HepG2 (cell line): ENCODE measurements around the gene CALML5. TPM values are rescaled to one million over a fixed set of nuclear protein-coding genes. Genes with fewer than 3 reads are reported as not detected.

ENCODE experiments used
- BATF2 ChIP-seq: sonication (generic); formaldehyde crosslinking; IDR thresholded peaks from 2 replicates; pipeline ENCODE4 v1.8.0; 2022; ENCODE audit warnings: mild to moderate bottlenecking, missing genetic modification reagents, moderate library complexity
- BRD4 ChIP-seq: sonication (generic); formaldehyde crosslinking; IDR thresholded peaks from 2 replicates; pipeline ENCODE4 v1.4.0; 2020; ENCODE audit warnings: missing genetic modification reagents
- CREM ChIP-seq, 2 experiments: sonication (generic) in 1 of 2; formaldehyde crosslinking in 1 of 2; IDR thresholded peaks; 2 replicates each; pipeline versions ENCODE4 v1.4.0 to v1.6.1; 2016 to 2020; ENCODE audit warnings: antibody characterized with exemption in 1 of 2, mild to moderate bottlenecking in 1 of 2, missing genetic modification reagents in 1 of 2
- DBP ChIP-seq: sonication (generic); formaldehyde crosslinking; IDR thresholded peaks from 2 replicates; pipeline ENCODE4 v1.4.0; 2020; ENCODE audit warnings: missing genetic modification reagents; ENCODE audit errors: not compliant biosample characterization
- EEA1 ChIP-seq: sonication (generic); formaldehyde crosslinking; IDR thresholded peaks from 2 replicates; pipeline ENCODE4 v1.5.1; 2020; ENCODE audit warnings: mild to moderate bottlenecking, missing genetic modification reagents, borderline replicate concordance
- FOXJ3 ChIP-seq: sonication (generic); formaldehyde crosslinking; IDR thresholded peaks from 2 replicates; pipeline ENCODE4 v1.4.0; 2020; ENCODE audit warnings: missing genetic modification reagents, mild to moderate bottlenecking, borderline replicate concordance
- HDAC2 ChIP-seq: sonication (generic); formaldehyde crosslinking; IDR thresholded peaks from 2 replicates; pipeline ENCODE4 v1.4.0; 2020; ENCODE audit warnings: missing genetic modification reagents
- IKZF1 ChIP-seq: fragments of 450-650 bp; IDR thresholded peaks from 2 replicates; pipeline ENCODE4 v1.7.1; 2016
- JUN ChIP-seq: sonication (generic); formaldehyde crosslinking; IDR thresholded peaks from 2 replicates; pipeline ENCODE4 v1.4.0; 2020; ENCODE audit warnings: mild to moderate bottlenecking, missing genetic modification reagents
- KDM5A ChIP-seq: fragments of 200-600 bp; sonication (generic); IDR thresholded peaks from 2 replicates; pipeline ENCODE4 v1.7.0; 2018; ENCODE audit warnings: antibody characterized with exemption, mild to moderate bottlenecking, low read length, borderline replicate concordance
- RFXAP ChIP-seq: sonication (generic); formaldehyde crosslinking; IDR thresholded peaks from 2 replicates; pipeline ENCODE4 v1.4.0; 2020; ENCODE audit warnings: missing genetic modification reagents, borderline replicate concordance
- TBL1XR1 ChIP-seq: fragments of 150-350 bp; IDR thresholded peaks from 2 replicates; pipeline ENCODE4 v1.6.1; 2014; ENCODE audit warnings: borderline replicate concordance, low read length; ENCODE audit not compliant: partially characterized antibody
- TFDP2 ChIP-seq: sonication (generic); formaldehyde crosslinking; IDR thresholded peaks from 2 replicates; pipeline ENCODE4 v1.4.0; 2020; ENCODE audit warnings: missing genetic modification reagents
- ZBTB1 ChIP-seq: sonication (generic); formaldehyde crosslinking; IDR thresholded peaks from 2 replicates; pipeline ENCODE4 v1.4.0; 2020; ENCODE audit warnings: missing genetic modification reagents, borderline replicate concordance
- ZBTB40 ChIP-seq, 2 experiments: fragments of 450-650 bp in 1 of 2; sonication (generic) in 1 of 2; formaldehyde crosslinking in 1 of 2; IDR thresholded peaks; 2 replicates each; pipeline versions ENCODE4 v1.6.1 to v1.8.0; 2016 to 2022; ENCODE audit warnings: antibody characterized with exemption in 1 of 2, mild to moderate bottlenecking in 1 of 2, missing genetic modification reagents in 1 of 2
- ZNF20 ChIP-seq: sonication (generic); formaldehyde crosslinking; IDR thresholded peaks from 2 replicates; pipeline ENCODE4 v1.4.0; 2020; ENCODE audit warnings: mild to moderate bottlenecking, moderate library complexity, missing genetic modification reagents
- ZNF251 ChIP-seq: sonication (generic); formaldehyde crosslinking; IDR thresholded peaks from 2 replicates; pipeline ENCODE4 v1.9.0; 2021; ENCODE audit warnings: mild to moderate bottlenecking, missing genetic modification reagents
- polyA plus RNA-seq, 8 experiments: library from polyadenylated mRNA; depleted of rRNA in 3 of 8; stranded (reverse) in 7 of 8; unstranded in 1 of 8; fragments of >200 nt; fragmentation: Illumina TruSeq in 4 of 8; extraction: Trizol in 4 of 8; gene quantifications; 2 replicates each; pipeline versions ENCODE4 v1.2.1 to v1.2.3, GENCODE V29; 2011 to 2016; ENCODE audit warnings: low read depth in 4 of 8, missing spikeins in 1 of 8, mixed read lengths in 1 of 8; ENCODE audit not compliant: insufficient read depth in 1 of 8
- total RNA-seq, 5 experiments: library from RNA; depleted of rRNA; stranded (reverse); fragments of >200 nt; fragmentation: Illumina TruSeq; extraction: Trizol; gene quantifications; 2 replicates each; pipeline ENCODE4 v1.2.3, GENCODE V29; 2016; ENCODE audit warnings: low read depth in 1 of 5

The CALML5 gene
- total and polyA plus RNA-seq, 2 of the 13 experiments (the other 11 are each of a cell fraction or from before 2014, with no cell fraction given): not detected

GRCh38 chr10:5515948-5516761 lies 16.8 kb upstream of the CALML5 start (continued):
- TF ChIP-seq ZBTB1 (no peak), RFXAP (no peak), IKZF1 (no peak), DBP (CRISPR knock-in tag) (no peak), KDM5A (no peak), BATF2 (CRISPR knock-in tag) (no peak), CREM (IDR thresholded peaks at IDR 0.05) (peak; percentile 17; the same call in 1 of the 2 replicates), CREM (CRISPR knock-in tag; IDR thresholded peaks at IDR 0.05) (no peak), ZNF251 (CRISPR knock-in tag) (no peak), BRD4 (CRISPR knock-in tag) (0 out of 2 replicates have a peak, but pooled peaks have one; percentile 23), HDAC2 (CRISPR knock-in tag) (peak; percentile 56; the same call in 1 of the 2 replicates), FOXJ3 (CRISPR knock-in tag) (no peak), EEA1 (CRISPR knock-in tag) (no peak), TFDP2 (CRISPR knock-in tag) (no peak), ZBTB40 (IDR thresholded peaks at IDR 0.05) (no peak), ZBTB40 (CRISPR knock-in tag; IDR thresholded peaks at IDR 0.05) (no peak), JUN (CRISPR knock-in tag) (no peak), ZNF20 (CRISPR knock-in tag) (no peak), TBL1XR1 (no peak)
